HG02885 (cell line): ENCODE measurements around the gene MAP1LC3B.
"Not testable (repeated sequence)": the region's sequence is repeated elsewhere in the genome, so short reads cannot be mapped to it uniquely, and the experiment has no call there.

Source experiments
- ATAC-seq: cut with Tn5 transposase; IDR thresholded peaks from one replicate; pipeline ENCODE4 v1.9.1; 2021; ENCODE audit warnings: mild to moderate bottlenecking; ENCODE audit not compliant: unreplicated experiment, poor library complexity

The MAP1LC3B gene

GRCh38 chr16:87359121-87359520 lies 33.0 kb upstream of the MAP1LC3B start:
- ATAC-seq: no peak

GRCh38 chr16:87360862-87361610 lies 31.1 kb upstream of the MAP1LC3B start:
- ATAC-seq: no peak

GRCh38 chr16:87361916-87362619 lies 30.1 kb upstream of the MAP1LC3B start:
- ATAC-seq: no peak

- not testable (repeated sequence) for ATAC-seq
These were observed 29.1 kb upstream of the MAP1LC3B start for GRCh38 chr16:87362828-87363559.

DNA sequence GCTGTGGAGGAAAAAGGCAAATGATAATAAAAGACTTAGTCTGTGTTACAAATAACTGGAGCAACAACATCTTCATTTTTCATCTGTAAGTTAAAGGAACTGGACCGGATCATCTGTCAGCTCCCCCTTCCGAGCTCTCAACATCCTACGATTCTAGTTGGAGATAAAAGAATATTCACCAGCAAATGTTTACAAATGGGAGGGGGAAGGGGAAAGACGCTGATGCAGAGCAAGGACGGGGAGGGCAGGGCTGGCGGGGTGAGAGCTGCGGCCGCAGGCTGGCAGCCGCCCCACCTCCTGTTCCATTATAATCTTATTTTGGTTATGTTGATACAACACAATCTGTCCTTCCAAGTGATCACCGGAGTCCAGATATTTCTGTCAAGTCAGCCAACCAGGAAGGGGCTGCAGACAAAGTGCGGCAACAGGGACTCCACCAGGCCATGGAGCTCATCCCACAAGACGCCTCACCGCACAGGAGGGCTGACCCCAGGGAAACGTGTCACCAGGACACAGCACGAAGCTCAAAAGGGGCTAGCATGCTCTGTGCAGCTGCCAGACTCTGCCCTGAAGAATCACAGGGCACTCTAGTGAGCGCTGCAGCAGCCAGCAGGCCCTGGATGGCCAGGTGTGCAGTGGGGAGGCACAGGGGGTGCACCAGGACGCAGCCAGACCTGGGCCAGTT lies 28.2 kb upstream of the MAP1LC3B start:
- ATAC-seq: no peak

- ATAC-seq: no peak
These were observed 27.0 kb upstream of the MAP1LC3B start for GRCh38 chr16:87365021-87365713.

DNA sequence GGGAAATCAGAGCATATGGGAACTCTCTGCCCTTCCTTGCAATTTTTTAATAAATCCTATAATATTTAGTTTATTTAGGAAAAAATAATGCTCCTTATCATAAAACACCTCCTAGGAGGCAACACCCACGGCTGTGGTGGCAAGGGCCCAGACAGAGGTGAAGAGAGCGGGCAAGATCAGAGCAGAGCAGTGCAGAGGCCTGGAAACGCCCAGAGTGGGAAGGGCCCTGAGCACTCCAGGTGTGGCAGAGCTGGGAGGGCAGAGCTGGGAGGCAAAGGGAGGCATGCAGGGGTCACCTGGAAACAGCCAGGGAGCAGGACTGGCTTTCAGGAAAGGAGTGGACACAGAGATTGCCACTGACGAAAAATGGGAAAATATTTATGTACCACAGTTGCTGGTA lies 25.8 kb upstream of the MAP1LC3B start:
- no peak for ATAC-seq

DNA sequence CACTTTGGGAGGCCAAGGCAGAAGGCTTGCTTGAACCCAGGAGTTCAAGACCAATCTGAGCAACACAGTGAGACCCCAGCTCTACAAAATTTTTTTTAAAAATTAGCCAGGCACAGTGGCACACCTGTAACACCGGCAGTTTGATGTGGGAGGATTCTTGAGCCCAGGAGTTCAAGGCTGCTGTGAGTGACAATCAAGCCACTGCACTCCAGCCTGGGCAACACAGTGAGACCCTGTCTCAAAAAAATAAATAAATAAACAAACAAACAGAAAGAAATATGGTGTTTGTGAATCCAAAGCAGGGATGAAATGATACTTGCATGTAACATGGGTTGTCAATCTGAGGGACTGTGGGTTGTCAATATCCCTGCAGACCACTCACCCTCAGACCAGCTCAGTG lies 25.2 kb upstream of the MAP1LC3B start:
- ATAC-seq: no peak

- no peak for ATAC-seq
These were observed 24.6 kb upstream of the MAP1LC3B start for GRCh38 chr16:87367529-87367928.

- ATAC-seq: no peak
These were observed 23.9 kb upstream of the MAP1LC3B start for GRCh38 chr16:87368029-87368770.

DNA sequence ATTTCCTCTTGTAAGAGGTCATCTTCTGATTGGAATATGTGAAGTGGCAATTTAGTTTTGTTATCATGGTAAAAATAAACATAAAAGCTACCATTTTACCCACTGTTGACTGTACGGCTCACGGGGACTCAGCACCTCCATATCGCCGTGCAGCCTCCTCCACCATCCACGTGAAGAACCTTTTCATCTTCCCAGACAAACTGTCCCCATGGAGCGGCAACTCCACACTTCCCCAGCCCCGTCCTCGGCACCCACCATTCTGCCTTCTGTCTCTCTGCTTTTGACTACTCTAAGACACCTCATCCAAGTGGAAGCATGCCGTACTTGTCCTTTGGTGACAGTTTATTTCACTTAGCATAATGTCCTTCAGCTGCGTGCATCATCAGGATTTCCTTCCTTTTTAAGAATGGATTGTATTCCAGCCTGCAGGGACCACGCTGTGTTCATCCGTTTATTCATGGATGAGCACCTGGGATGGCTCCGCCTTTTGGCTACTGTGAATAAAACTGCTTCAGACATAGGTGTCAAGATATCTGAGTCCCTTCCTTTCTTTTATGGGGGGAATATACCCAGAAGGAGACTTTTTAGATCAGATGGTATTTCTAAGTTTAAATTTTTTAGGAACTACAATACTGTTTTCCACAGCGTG lies 22.9 kb upstream of the MAP1LC3B start:
- ATAC-seq: no peak

- ATAC-seq: no peak
These were observed 22.1 kb upstream of the MAP1LC3B start for GRCh38 chr16:87369796-87370719.

DNA sequence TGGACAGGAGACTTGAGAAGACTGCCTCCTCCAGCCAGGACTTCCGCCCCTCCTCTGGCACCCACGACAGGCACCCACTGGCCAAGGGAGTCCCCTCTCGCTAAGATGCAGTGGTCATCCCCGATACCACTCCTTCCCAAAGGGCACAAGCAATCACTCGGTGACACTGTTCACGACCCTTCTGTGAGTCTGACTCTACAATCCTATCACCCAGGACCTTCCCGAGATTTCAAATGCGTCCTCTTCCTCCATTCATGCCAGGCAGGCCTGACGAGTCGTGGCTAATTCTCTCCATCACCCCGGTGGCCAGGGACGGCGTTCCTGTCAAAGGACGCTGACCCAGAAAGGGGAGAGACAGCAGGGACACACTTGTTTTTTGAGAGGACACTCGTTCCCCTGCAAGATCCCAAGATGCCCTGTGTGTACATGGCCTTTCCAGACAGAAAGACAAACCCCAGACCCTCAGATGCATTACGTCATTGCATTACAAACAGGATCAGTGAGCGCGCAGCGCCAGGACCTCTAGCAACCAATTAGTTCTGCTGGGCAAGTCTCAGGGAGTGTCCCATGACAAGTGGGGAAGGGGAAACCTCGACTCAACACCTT lies 20.8 kb upstream of the MAP1LC3B start:
- no peak for ATAC-seq

DNA sequence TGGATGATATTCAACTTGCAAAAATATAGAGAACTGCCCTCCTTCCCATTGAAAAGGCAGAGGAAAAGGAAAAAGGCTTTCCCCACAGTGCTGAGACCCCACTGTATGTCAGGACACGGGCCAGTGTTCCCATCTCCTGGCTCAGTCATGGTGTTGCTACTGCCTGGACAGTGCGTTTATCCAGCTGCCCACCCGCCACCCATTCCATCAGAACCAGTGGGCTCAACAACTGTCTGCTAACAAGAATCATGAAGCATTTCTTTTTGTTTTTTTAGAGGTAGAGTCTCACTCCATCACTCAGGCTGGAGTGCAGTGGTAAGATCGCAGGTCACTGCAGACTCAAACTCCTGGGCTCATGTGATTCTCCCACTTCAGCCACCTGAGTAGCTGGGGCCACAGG lies 19.8 kb upstream of the MAP1LC3B start:
- no peak for ATAC-seq

GRCh38 chr16:87374313-87374712 lies 17.8 kb upstream of the MAP1LC3B start:
- ATAC-seq: no peak

GRCh38 chr16:87375426-87376135 lies 16.6 kb upstream of the MAP1LC3B start:
- ATAC-seq: no peak

GRCh38 chr16:87376660-87377059 lies 15.5 kb upstream of the MAP1LC3B start:
- ATAC-seq: no peak
